ENCODE measurements around the gene RNASEH2B.

RNASEH2B gene

DNA sequence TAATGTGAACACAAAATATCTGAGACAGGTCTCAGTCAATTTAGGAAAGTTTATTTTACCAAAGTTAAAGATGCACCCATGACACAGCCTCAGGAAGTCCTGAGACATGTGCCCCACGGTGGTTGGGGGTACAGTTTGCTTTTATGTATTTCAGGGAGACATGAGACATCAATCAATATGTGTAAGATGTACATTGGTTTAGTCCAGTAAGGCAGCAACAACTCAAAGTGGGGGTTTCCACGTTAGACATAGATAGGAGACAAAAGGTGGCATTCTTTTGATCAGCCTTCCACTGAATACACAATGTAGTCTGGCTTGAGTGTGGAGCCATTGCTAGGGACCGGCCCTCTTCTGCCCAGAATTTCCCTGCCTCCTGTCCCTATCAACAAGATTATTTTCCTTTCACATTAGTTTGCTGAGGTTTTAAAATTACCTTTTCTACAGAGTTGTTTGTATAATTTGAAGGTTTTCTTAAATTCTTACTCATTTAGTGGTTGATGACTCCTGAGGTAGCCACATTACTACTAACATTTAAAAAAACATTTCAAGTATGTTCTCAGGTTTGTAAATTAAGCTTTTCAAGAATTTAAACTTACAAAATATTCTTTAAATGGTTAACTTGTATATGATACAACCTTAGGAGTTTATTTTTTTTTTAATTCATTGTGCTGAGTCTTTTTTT lies 33.2 kb downstream of the RNASEH2B start:
- DNase-seq, result no peak

DNA sequence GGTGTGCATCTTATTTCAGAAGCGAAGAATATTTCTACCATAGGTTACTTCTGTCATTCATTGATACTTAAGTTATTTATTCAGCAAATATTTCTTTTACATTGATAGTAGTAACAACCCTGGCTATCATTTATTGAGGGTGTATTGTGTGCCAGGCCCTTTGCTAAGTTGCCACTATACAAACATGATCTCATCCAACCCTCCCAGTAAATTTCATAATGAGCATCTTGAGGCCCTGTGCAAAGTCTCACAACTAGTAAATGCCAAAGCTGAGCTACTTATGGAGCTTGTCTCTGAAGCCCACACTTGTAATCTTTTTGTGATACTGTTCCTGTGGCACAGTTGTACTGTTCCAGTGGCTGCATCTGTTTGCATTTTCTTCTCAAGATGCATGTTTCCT lies 36.1 kb downstream of the RNASEH2B start:
- DNase-seq, result no peak

DNA sequence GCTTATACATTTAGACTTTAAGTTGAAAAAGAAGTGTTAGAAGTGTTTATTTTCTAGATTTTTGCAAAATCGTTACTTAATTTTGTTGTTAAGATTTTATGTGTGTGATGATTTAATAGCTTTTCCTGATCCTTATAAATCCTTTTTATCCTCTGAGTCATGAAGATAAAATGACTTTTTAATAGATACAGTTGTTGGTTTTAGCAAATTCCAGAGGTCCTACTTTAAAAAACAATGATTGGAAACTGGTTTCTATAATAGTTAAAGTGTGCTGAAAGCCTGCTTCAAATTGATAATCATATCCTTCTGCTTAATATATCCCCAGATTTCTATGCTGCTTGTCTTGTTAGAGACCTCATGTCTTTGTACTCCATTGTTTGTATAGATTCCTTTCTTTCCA lies 39.0 kb downstream of the RNASEH2B start:
- no peak for DNase-seq

DNA sequence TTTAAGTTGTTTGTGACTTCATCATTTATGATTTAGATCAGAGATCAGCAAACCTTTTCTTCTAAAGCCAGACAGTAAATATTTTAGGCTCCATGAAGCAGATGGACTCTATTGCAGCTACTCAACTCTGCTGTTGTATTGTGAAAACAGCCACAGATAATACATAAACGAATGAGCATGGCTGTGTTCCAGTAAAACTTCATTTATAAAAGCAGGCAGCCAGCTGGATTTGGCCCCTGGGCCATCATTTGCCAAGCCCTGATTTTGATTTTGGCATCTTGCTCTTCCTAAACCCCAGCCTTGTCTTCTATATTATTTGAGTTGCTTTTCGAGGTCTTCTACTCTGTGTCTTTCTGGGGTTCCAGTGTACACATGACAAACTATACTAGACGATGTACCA lies 41.3 kb downstream of the RNASEH2B start:
- no peak for DNase-seq

DNA sequence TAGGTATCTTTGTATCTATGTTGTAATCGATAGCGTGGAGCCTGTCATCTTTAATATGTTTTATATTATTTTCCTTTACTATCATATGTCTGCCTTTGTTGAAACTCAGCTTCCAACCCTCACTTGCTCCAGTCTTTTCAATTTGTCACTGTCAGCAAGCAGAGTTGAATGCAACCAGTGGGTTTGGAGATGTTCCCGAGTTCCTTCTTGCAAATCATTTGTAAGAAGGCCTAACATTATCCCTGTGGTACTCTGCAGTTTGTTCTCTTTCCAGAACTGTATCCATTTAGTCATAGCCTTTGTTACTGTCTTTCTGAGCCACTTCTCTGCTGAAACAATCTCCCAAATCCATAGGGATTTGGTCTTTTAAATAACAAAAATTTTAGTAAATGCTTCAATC lies 41.8 kb downstream of the RNASEH2B start:
- no peak for DNase-seq

DNA sequence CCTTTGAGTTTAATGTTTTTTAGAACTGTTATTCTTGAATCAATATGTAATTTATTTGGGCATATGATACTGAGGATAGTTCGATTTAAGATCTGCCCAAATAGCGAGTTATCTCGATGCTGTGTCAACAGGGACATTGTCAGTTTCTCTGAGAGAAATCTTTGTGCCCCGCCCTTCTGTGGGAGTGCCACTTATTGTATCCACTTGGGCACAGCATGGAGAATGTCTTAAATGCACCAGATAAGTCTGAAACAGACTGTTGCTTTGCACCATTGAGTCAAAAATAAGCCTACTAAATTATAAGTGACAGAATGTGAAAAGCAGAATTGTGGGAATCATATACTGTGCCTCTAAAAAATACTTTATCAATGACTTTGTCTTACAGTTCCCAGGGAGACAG lies 45.6 kb downstream of the RNASEH2B start:
- no peak for DNase-seq

DNA sequence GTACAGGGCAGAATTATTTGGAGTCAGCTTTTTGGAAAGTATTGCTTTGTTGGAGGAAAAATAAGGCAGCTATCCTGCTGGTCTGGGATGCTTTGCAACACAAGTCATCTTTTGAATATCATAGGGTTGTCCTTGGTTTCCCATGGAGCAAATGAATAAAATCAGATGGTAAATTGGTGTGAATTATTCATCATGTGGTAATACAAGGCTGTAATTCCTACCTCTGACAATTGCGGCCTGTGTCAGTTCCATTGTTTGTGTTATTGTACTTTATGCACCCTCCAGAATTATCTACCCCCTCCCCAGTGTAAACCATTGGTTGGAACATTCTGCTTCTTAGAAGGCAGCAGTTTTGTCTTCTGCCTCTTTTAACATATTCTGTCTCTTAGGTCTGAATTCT lies 46.2 kb downstream of the RNASEH2B start:
- no peak for DNase-seq

DNA sequence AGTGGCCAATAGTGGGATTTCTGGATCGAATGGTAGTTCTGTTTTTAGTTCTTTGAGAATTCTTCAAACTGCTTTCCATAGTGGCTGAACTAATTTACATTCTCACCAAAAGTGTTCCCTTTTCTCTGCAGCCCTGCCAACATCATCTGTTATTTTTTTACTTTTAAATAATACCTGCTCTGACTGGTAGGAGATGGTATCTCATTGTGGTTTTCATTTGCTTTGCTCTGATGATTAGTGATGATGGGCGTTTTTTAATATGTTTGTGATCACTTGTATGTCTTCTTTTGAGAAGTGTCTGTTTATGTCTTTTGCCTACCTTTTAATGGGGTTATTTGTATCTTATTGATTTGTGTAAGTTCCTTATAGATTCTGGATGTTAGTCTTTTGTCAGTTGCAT lies 48.0 kb downstream of the RNASEH2B start:
- DNase-seq, result no peak

DNA sequence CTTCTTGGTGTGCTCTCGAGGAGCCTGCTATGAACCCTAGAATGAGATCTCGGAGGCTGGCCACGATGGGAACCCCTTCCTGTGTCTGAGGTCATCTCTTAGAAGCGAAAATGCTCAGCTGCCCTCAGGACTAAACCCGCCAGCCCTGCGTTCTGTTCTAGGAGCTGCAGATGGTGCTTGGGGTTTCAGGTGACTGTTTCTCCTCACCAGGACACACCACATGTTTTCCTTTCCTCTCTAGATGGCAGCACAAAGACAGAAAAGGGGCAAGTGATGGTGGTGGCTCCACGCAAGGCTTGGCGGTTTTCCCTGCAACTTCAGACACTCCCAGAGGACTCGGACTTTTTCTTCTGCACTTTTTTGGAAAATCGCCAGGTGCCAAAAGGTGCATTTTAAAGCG lies 60.1 kb downstream of the RNASEH2B start:
- DNase-seq, result no peak

DNA sequence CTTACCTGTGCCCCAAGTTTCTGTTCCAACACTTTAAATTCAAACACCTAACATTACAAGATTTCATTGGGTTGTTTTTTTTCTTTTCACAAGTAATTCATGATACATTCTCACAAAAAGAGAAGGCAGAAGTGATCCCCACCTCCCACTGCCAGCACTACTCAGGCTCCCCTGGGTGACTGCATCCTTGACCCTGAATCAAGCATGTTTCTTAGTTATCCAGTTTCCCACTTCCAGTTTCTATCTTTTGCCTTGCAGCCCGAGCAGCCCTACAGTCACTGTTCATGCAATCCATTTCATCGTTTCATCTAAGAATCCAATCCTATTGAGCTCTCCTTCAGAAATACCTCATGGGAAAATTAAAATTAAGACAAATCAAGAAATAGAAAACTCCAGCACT lies 61.4 kb downstream of the RNASEH2B start:
- DNase-seq, result no peak

DNA sequence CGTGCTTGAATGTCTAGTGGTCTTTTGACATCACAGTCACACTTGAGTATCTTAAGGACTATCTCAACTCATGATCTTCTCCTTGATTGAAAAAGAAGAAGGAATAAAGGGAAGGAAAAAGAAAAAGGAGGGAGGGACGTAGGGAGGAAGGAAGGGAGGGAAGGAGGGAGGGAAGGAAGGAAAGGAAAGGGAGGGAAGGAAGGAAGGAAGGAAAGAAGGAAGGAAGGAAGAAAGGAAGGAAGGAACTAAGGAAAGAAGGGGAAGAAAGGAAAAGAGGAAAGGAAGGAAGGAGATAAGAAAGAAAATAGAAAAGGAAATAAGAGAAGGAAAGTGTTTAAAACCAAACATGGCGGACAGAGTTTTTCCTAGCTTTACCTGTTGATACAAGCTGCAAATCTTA lies 64.7 kb downstream of the RNASEH2B start:
- no peak for DNase-seq

DNA sequence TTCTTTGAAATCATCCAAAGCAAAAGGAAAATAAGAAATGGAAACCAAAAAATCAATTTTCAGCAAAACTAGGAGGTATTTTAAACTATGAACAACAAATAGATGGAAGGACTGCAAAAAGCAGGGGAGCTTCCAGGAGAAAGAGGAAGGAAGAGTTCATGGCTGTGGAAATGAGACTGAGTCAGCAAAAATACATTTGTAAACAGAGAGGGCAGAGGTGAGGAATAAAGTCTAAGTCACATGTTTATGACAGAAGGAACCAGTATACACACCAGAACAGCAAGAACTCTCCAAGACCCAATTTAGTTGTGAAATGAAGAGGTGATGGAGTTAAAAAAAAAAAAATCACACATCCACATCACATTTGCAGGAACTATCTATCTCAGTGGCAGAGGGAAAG lies 69.6 kb downstream of the RNASEH2B start:
- no peak for DNase-seq

DNA sequence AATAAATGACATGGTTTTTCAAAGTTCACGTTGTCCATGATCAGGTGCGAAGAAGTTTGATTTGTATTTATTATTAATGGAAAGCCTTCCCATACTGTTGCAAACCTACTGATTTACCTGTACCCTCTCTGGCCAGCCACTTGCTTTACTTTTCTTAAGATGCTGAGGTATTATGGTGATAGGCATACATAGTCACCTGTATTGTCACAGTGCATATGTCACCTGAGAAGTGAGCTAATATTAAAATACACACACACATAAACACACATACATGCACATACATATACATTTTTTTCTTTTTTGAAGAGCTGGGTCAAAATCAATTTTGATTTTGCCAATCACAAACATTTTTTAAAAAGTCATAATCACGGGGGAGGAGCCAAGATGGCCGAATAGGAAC lies 72.1 kb downstream of the RNASEH2B start:
- DNase-seq, result no peak

DNA sequence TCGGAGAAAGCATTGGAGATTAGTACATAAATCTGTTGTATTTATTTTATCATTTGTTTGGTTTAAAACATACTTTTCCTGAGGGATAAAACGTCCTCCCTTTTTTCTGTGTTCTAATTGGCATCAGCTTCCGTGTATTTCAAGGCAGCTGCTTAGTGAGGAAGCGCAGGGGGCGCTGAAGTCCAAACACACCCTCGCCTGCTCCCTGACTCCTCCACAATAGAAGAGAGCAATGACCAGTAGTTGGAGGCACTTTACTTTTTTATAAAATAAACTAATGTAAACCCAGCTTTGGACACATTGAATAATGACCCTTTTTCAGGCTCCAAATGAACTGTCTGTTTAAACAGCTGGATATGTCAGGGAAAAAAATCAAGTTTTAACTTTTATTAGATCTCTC lies 79.9 kb downstream of the RNASEH2B start:
- no peak for DNase-seq

DNA sequence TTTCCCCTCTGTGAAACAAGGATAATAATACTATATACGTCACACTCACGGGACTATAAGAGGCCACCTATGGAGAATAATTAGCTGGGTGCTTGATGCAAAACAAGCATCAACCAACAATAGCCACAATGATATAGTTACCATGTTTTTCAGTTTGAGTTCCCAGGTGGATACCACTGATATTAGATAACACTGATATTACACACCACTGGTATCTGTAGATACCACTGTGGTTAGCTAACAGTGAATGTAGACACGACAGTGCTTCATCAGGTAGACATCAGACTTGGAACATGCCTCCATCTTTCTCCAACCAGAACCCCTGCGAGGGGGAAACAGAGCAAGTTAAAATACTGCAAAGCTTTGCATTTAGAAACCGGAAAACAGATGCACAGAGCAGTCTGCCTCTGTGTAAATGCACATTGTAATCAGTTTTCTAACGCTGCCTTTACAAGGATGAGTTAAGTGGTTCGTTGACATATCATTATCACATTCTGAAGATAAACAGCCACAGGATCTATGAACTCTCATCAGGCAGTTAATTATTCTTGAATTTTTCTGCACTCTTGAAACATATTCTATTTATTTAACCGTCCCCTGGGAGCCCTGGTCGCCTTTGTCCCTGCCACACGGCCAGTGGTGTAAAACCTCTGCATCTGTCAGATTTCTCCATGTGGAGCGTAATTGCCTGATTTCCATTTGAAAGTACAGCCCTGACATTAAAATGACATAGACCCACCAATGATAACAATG lies 80.7 kb downstream of the RNASEH2B start:
- DNase-seq, result no peak

DNA sequence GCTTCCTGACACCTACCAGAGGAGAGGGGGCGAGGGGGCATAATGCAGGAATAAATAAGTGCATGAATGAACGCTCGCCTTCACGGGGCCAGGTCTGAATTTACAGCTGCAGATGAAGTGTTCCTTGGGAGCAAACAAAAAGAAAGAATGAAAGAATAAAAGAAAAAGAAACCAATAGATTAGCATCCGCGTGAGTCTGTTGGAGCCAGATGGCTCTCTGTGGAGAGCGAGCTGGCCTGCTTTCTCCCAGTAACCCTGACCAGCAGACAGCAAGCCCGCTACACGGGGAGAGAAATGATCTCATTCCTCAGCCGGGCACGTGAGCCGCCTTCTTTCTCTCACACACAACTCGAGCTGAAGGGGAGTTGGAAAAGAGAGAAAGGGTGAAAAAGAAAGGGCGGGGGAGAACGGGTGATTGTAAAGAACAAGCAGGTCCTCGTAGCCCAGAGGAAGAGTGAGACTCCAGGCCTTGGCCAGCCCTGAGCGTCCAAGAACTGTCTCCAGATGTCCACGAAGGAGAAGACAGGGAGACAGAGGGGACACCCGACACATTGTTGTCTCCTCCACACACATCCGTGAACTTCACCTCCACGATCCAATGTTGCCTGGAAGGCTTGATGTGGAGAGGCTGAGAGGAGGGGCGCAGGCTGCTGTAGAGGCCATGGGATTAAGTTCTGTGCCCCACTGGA lies 81.4 kb downstream of the RNASEH2B start:
- DNase-seq, result no peak

DNA sequence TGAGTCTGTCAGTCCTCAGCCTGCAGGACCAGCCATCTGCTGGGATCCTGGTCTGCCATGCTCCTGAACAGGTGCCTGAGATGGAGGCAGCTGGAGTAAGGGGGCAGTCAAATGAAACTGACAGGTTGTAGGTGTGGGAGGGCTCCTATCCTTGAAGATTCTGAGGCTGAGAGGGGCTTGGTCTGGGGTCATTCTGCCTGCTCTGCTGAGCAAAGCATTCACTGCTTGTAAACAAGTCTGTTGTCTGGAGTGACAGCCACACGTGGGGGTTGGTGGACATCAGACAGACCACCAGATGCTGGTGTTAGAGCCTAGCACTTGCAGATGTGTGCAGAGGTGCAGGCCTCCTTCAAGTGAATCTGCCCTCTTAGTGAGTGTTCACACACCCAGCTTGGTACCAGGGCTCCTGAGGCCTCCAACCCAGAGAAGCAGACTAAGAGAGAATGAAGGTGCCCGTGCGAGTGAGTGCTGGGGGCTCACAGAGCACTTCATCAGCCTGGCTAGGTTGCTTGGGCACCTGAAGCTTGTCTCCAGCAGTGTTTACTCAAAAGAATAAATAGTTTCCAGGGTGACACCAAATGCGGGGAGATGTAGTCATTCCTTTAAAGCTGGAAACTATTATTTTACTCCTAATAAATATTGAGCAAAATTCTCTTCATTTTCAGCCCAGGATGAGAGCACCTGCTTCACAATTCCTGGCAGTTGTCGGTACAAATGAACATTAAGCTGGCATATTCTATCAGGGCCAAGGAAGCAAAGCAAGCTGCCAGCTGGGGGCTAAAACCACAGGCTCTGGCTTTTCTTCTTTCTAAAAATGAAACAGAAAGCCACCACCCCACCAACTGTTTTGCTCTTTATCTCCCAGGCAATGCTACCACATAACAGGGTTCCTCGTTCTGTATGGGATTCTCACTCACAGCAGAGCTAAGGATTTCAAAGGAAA lies 82.3 kb downstream of the RNASEH2B start:
- no peak for DNase-seq

DNA sequence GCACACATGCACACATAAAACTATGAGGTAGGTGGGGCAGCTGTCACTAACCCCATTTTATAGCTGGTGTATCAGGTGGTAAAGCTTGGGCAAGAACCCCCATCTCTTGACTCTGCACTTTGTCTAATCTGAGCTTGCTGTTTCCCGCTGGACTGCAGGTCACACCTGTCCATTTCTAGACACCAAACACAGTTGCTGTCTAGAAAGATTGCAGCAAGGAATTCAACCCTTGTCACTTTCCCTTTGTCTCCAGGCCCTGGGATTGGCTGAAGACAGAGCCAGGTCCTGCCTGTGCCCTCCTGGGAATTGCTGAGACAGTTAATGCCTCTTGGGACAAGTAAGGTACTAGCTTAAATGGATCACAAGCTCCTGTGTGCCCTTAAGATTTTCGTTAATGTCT lies 83.8 kb downstream of the RNASEH2B start:
- DNase-seq, result no peak

DNA sequence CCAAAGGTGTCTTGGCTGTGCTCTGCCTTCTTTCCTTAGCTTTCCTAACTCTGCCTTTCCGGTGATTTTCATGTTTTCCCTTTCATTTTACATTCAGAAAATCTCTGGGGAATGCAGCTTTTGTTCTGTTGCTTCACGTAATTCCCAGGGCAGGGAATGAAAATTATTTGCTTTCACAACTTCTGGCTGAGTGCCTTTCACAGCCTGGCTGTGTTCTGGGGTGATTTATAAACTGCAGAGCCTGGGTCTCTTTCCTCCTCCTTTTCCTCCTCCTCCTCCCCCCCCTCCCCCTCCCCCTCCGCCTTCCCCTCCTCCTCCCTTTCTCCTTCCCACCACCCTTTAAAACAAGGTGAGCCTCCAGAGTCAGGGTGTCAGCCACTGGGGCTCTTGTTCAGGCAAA lies 84.3 kb downstream of the RNASEH2B start:
- DNase-seq, result no peak

DNA sequence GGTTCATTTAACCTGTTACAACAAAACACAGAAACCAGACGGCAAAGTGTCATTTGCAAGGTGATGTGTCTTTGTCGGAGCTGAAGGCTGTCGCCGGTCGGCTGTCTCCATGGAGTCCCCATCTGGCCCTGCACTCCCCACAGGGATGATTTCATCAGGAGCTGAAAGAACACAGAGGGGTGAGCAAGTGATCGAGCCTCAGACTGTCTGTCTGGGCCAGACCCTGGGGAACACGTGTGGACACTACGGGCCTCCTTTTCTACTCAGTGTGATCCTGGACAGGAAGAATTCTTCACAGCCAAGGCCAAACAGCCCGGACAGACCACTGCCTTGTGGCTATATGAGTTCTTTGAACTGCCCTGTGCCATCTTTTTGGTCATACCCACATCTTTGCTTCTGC lies 85.1 kb downstream of the RNASEH2B start:
- no peak for DNase-seq

DNA sequence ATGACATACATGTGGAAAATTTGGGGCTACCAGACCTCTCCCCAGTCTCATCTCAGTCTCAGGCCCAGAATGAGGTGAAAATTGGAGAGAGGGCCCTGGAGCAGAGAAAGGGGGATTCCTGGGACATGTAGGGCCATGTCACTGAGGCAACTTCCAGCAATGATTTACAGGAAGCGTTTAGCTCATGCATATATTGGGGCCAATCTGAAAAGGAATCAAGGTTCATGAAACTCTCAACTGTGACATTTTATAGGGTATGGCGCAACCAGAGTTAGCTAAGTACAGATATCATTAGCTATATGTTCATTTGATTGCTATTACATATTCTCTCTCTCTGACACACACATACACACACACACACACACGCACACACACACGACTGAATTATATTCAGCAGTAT lies 86.3 kb downstream of the RNASEH2B start:
- no peak for DNase-seq

DNA sequence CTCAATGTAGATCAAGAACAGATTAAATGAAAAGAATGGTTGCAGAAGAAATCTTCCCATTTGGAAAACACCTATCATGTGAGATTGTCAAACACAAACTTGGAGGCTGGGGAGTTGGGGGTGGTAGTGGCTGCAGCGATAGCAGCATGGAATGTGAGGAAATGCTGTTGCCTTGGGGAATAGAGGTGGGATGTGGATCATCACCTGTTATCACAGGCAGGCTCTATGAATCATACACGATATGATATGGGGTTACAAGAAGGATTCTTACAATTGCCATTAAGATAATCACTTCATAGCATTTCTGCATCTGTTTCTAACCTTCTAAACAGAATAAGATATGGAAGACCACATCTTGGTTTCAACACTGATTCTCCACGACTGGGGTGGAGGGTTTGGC lies 88.7 kb downstream of the RNASEH2B start:
- no peak for DNase-seq

DNA sequence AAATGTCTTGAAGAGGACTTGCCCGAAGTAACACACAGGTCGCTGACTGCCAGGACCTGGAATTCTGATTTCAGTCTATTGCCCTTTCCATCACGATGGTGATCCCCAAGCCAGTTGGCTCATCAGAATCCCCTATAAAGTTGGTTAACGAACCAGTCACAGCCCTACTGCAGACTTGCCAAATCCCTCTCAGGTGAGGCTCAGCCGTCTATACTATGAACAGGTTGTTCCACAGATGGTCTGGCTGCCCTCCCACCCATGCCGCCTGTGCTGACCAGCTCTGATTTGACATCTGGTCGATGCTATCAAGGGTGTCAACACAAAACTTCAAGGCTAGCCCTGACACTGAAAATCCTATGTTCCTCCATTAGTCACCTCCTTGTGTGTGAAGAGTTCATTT lies 90.0 kb downstream of the RNASEH2B start:
- no peak for DNase-seq
